WI38 (cell line): ENCODE results near the gene PREX1.

Experiments
- H3K4me3 ChIP-seq: 2 replicates; pipeline ENCODE4 v1.5.1; 2011; ENCODE audit warnings: low read depth, mild to moderate bottlenecking, control low read depth, low read length
- CTCF ChIP-seq: IDR thresholded peaks from 2 replicates; pipeline ENCODE4 v1.5.1; 2012; ENCODE audit warnings: low read depth, mild to moderate bottlenecking, control low read depth, low read length

The PREX1 gene

GRCh38 chr20:48803176-48804053 lies 24.4 kb downstream of the PREX1 start:
- no peak for TF ChIP-seq CTCF
- no peak overlapping the region for H3K4me3 ChIP-seq

- no peak overlapping the region for H3K4me3 ChIP-seq
- TF ChIP-seq CTCF: no peak
Measured at GRCh38 chr20:48802647-48803046, 25.2 kb downstream of the PREX1 start.

DNA sequence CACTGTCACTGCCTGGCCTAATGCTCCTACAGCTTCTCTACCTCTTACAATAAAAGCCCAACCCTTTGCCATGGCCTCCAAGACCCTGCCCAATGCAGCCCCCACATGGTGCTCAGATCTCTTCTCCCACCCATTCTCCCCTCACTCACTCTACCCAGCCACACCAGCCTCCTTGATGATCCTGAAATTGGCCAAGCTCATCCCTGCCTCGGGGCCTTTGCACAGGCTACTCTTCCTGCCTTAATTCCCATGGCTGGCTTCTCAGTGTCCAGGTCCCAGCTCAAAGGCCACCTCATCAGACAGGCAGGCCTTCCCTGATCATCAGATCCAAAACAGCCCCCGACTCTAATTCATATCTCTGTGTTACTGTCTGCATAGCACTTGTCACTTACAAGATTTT lies 25.6 kb downstream of the PREX1 start:
- no peak overlapping the region for H3K4me3 ChIP-seq
- TF ChIP-seq CTCF: no peak

- H3K4me3 ChIP-seq: no peak overlapping the region
- TF ChIP-seq CTCF: no peak
Measured at GRCh38 chr20:48801197-48801596, 26.6 kb downstream of the PREX1 start.

GRCh38 chr20:48800177-48800576 lies 27.6 kb downstream of the PREX1 start:
- TF ChIP-seq CTCF: no peak
- no peak overlapping the region for H3K4me3 ChIP-seq

- H3K4me3 ChIP-seq: no peak overlapping the region
- TF ChIP-seq CTCF: no peak
Measured at GRCh38 chr20:48799328-48800105, 28.3 kb downstream of the PREX1 start.
